Epithelial cell of proximal tubule (primary cell): ENCODE measurements around the gene HSH2D. TPM values are rescaled to one million over a fixed set of nuclear protein-coding genes. Genes with fewer than 3 reads are reported as not detected.

Experiments
- DNase-seq: peaks from one replicate; pipeline ENCODE4 v3.0.0-alpha.2; 2011; ENCODE audit warnings: low read depth
- H3K4me3 ChIP-seq: 2 replicates; pipeline ENCODE4 v1.5.1; 2011; ENCODE audit warnings: low read depth, mild to moderate bottlenecking, low read length
- total RNA-seq: library from RNA; depleted of rRNA; stranded (reverse); fragments of >200 nt; gene quantifications from 2 replicates; pipeline ENCODE4 v1.2.3, GENCODE V29; 2015
- TF ChIP-seq, protein P1 (sequence below): conservative IDR thresholded peaks from 2 replicates; pipeline ENCODE4 v1.5.1; 2012; ENCODE audit warnings: low read depth, mild to moderate bottlenecking, low read length

Gene HSH2D
- total RNA-seq, 1 donor from 2014 or later, result 0.92 TPM

DNA sequence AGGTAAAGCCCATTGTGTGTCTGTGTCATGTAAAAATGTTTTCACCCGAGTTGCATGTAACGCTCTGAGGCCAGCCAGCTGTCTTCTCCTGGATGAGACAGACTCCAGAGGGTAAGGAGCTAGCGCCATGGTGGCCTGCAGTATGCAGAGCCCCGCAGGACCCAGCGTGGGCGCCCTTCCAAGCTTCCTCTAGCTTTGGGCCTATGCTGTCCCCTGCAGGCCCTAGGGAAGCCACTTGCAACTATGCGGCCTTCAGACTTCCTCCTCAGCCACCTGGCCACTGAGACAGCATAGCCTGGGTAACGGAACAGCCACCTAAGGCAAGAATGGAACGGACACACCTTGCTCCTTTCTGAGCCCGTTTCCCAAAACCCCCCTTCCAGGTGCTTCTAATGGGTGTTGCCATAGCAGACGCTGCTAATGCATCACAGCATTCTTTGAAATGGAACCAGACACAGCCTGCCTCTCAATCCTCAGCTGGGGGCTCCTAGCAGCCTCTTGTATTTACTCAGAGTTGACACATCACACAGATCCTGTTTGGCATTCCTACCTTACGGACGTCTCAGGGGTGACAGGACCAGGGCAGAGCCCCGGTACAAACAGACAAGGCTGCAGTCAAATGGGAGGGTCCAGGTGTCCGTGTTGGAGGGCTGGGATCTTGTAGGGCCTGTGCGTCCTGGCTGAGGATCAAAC is 47.9 kb downstream of the HSH2D start:
- no peak for DNase-seq
- H3K4me3 ChIP-seq, result no peak overlapping the region
- TF ChIP-seq, protein P1, sequence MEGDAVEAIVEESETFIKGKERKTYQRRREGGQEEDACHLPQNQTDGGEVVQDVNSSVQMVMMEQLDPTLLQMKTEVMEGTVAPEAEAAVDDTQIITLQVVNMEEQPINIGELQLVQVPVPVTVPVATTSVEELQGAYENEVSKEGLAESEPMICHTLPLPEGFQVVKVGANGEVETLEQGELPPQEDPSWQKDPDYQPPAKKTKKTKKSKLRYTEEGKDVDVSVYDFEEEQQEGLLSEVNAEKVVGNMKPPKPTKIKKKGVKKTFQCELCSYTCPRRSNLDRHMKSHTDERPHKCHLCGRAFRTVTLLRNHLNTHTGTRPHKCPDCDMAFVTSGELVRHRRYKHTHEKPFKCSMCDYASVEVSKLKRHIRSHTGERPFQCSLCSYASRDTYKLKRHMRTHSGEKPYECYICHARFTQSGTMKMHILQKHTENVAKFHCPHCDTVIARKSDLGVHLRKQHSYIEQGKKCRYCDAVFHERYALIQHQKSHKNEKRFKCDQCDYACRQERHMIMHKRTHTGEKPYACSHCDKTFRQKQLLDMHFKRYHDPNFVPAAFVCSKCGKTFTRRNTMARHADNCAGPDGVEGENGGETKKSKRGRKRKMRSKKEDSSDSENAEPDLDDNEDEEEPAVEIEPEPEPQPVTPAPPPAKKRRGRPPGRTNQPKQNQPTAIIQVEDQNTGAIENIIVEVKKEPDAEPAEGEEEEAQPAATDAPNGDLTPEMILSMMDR, result no peak

DNA sequence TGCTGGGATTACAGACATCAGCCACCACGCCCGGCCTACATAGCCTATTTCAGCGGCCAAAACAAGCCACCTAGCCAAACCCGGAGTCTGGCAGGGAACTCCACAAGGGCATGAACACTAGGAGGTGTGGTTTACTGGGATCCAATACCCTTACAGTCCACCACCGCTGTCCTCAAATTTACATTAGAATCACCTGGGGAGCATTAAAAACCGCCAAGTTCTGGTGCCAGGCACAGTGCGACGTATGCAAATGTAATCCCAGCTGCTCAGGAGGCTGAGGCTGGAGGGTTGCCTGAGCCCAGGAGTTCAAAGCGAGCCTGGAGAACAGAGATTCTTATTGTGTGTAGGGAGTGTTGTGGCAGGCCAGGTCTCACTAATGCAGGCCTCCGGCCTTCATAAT is 50.0 kb downstream of the HSH2D start:
- H3K4me3 ChIP-seq, result no peak overlapping the region
- TF ChIP-seq, protein P1, result no peak
- DNase-seq, result no peak

DNA sequence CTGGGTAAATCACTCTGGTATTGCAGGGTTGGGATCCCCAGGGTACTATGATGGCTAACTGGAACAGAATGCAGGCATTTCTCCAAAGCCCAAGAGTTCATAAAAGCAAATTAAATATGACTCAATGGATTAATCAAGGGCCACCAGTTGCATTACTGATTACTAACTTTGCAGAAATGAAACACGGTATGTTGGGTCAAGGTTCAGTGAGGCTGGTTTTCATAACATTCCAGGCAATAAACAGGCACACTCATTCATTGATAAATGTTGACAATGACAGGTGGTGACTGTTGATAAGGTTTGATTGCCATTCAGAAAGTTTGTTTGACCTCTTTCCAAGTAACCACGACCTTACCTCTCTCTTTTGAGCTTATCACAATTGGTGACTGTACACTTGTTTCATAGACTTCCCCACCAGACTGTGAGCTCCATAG is 53.7 kb downstream of the HSH2D start:
- peak overlapping the region; percentile 94 for H3K4me3 ChIP-seq
- TF ChIP-seq, protein P1, result no peak
- DNase-seq, result no peak

DNA sequence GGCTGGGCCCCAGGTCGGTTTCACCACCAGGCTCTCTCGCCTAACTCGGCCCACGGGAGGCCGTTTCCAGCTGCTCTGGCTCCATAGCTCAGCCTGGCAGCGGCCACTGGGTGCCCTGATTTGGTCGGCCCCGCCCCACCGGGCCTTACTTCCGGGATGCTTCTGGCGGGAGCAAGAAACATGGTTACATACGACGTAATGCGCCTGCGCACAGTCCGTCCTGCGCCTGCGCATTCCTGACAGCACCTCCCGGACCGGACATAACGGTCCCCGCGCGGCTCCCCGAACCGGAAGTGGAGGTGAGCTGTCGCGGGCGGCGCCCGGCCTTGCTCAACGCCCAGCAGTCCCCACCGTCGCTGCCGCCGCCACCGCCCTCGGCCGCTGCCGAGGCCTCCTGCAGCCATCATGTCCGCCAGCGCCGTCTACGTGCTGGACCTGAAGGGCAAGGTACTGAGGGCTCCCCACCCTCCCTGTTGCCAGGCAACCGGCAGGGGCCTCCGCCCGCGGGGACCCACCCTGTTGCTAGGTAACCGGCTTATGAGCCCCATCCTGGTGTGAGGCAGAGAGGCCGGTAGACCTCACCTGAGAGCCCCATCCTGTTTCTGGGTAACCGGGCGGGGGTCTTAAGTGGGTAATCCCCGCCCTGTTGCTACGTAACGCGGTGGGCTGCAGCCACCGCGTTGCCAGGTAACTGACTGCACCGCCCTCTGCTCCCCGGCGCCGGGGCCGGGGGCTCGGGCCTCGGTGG is 54.3 kb downstream of the HSH2D start, which contains the start of gene AP1M1:
Gene AP1M1 (plus strand): TSS at position 290 of the 748 bp plus-strand sequence. CDS start 116 bp downstream, at position 406.
- TF ChIP-seq, protein P1, result no peak
- DNase-seq, result no peak
- peak within 1 kb of the TSS; percentile 94 for H3K4me3 ChIP-seq

GRCh38 chr19:16198370-16198651 is 54.8 kb downstream of the HSH2D start:
- TF ChIP-seq, protein P1, result no peak
- H3K4me3 ChIP-seq, result peak overlapping the region; percentile 94
- DNase-seq, result no peak

GRCh38 chr19:16199275-16199932 is 55.9 kb downstream of the HSH2D start:
- peak overlapping the region; percentile 94 for H3K4me3 ChIP-seq
- TF ChIP-seq, protein P1, result no peak
- no peak for DNase-seq
